Ishikawa (cell line): ENCODE measurements around the gene CELSR1.

Experiments
- CEBPB ChIP-seq: IDR thresholded peaks from 2 replicates; pipeline ENCODE4 v1.6.1; 2012
- CREB1 ChIP-seq: IDR thresholded peaks from 2 replicates; pipeline ENCODE4 v1.6.1; 2012; ENCODE audit warnings: low read depth
- EGR1 ChIP-seq: IDR thresholded peaks from 2 replicates; pipeline ENCODE4 v1.6.1; 2012
- EP300 ChIP-seq: IDR thresholded peaks from 2 replicates; pipeline ENCODE4 v1.6.1; 2012; ENCODE audit warnings: borderline replicate concordance
- FOXM1 ChIP-seq: IDR thresholded peaks from 2 replicates; pipeline ENCODE4 v1.6.1; 2012; ENCODE audit warnings: low read depth, borderline replicate concordance
- NFIC ChIP-seq: IDR thresholded peaks from 2 replicates; pipeline ENCODE4 v1.6.1; 2012
- RAD21 ChIP-seq: IDR thresholded peaks from 2 replicates; pipeline ENCODE4 v1.6.1; 2012; ENCODE audit warnings: low read depth
- TAF1 ChIP-seq: IDR thresholded peaks from 2 replicates; pipeline ENCODE4 v1.6.1; 2012; ENCODE audit warnings: low read depth, mild to moderate bottlenecking
- TCF12 ChIP-seq: IDR thresholded peaks from 2 replicates; pipeline ENCODE4 v1.6.1; 2012; ENCODE audit warnings: low read depth
- TEAD4 ChIP-seq: IDR thresholded peaks from 2 replicates; pipeline ENCODE4 v1.6.1; 2012
- YY1 ChIP-seq: IDR thresholded peaks from 2 replicates; pipeline ENCODE4 v1.6.1; 2012; ENCODE audit warnings: low read depth
- ZBTB7A ChIP-seq: IDR thresholded peaks from 2 replicates; pipeline ENCODE4 v1.6.1; 2012; ENCODE audit warnings: low read depth
- TF ChIP-seq, protein P1 (sequence below): IDR thresholded peaks from 2 replicates; pipeline ENCODE4 v1.6.1; 2012
- TF ChIP-seq, protein P2 (sequence below): IDR thresholded peaks from 2 replicates; pipeline ENCODE4 v1.6.1; 2012; ENCODE audit warnings: low read depth, mild to moderate bottlenecking
- TF ChIP-seq, protein P3 (sequence below): IDR thresholded peaks from 2 replicates; pipeline ENCODE4 v1.6.1; 2012

The CELSR1 gene

DNA sequence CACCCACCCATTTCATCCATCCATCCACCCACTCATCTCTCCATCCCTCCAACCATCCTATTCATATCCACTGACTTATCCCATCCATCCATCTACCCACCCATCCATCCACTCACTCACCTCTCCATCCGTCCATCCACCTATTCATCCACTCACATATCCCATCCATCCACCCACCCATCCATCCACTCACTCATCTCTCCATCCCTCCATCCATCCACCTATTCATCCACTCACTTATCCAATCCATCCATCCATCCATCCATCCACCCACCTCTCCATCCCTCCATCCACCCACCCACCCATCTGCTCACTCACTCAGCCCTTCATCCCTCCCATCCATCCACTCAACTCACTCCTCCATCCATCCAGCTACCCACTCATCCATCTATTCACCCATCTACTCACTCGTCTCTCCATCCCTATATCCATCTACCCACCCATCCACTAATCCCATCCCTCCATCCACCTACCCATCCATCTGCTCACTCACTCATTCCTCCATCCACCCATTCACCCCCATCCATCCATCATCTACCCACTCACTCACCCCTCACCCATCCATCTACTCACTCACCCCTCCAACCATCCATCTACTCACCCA is 165.7 kb downstream of the CELSR1 start:
- no peak for TF ChIP-seq NFIC
- no peak for TF ChIP-seq TEAD4

DNA sequence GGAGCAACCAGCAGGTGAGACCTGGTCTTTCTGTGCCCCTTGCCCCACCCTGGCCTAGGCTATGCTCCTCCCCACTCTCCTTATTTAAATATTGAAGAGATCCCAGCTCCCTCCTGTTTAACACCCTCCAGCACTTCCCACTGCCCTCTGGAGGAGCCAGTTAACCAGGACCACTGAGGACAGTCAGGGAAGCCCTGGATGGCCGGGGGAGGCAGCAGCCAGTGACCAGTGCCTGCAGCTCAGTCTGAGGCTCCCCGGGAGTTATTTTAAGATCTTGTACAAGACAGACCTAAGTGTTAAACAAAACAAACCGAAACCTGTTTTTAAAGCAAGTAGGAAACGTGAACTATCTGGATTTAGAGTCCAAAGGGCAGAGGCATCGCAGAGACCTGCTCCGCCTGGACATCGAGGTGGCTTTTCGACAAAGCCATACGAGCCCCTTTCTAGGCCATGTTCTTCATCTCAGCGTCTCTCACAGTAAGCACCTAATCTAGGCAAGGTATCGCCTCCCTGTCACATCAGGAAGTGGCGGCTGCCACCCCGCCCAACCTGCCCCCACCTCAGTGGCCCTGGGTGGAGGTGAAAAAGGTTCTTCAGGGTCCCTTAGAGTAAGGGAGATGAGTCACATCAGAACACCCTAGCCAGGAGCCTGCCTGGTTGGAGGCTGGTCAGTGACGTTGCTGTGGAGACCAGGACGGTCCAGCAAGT is 166.7 kb downstream of the CELSR1 start:
- TF ChIP-seq, protein P1, sequence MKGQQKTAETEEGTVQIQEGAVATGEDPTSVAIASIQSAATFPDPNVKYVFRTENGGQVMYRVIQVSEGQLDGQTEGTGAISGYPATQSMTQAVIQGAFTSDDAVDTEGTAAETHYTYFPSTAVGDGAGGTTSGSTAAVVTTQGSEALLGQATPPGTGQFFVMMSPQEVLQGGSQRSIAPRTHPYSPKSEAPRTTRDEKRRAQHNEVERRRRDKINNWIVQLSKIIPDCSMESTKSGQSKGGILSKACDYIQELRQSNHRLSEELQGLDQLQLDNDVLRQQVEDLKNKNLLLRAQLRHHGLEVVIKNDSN, result no peak
- TF ChIP-seq CEBPB (no peak), TAF1 (no peak), YY1 (no peak), EGR1 (no peak), NFIC (no peak), TCF12 (no peak), FOXM1 (no peak), RAD21 (no peak), ZBTB7A (no peak), TEAD4 (no peak), CREB1 (no peak), EP300 (no peak)
- TF ChIP-seq, protein P2, sequence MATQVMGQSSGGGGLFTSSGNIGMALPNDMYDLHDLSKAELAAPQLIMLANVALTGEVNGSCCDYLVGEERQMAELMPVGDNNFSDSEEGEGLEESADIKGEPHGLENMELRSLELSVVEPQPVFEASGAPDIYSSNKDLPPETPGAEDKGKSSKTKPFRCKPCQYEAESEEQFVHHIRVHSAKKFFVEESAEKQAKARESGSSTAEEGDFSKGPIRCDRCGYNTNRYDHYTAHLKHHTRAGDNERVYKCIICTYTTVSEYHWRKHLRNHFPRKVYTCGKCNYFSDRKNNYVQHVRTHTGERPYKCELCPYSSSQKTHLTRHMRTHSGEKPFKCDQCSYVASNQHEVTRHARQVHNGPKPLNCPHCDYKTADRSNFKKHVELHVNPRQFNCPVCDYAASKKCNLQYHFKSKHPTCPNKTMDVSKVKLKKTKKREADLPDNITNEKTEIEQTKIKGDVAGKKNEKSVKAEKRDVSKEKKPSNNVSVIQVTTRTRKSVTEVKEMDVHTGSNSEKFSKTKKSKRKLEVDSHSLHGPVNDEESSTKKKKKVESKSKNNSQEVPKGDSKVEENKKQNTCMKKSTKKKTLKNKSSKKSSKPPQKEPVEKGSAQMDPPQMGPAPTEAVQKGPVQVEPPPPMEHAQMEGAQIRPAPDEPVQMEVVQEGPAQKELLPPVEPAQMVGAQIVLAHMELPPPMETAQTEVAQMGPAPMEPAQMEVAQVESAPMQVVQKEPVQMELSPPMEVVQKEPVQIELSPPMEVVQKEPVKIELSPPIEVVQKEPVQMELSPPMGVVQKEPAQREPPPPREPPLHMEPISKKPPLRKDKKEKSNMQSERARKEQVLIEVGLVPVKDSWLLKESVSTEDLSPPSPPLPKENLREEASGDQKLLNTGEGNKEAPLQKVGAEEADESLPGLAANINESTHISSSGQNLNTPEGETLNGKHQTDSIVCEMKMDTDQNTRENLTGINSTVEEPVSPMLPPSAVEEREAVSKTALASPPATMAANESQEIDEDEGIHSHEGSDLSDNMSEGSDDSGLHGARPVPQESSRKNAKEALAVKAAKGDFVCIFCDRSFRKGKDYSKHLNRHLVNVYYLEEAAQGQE, result no peak
- TF ChIP-seq, protein P3, sequence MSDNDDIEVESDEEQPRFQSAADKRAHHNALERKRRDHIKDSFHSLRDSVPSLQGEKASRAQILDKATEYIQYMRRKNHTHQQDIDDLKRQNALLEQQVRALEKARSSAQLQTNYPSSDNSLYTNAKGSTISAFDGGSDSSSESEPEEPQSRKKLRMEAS, result no peak

DNA sequence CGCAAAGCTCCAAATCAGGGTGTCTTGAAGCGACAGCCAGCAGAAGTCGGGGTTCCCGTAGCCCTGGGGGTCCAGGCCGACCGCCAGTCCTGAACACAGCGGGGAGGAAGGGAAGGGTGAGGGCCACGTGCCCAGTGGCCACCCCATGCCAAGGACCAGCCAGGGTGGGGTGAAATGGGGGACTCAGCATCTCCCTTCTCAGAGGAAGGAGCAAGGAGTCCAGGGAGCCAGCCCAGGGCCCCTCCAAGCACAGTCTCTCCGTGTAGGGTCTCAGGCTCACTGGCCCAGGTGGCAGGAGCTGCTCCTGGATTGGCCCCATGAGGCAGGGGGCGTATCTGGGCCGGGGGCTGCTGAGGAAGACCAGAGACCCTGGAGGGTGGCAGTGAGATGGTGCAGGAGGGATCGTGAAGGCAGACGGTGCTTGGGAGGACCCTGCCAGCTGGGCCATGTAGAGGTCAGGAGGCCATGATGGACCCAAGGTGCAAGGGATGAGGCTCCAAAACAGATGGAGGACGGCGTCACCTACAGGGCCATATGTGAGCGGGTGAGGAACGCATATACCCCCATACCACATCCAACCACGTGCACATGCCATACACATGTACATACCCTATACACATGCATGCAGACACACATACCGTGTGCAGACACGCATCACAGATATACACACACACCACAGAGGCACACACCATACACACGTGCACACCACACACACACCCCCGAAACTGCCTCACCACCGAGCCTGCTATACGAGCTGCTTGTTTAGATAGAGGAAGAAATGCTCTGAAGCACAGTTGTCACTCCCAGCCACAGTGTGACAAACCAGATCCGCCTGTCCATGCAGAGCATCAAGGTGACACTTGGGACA is 167.5 kb downstream of the CELSR1 start:
- TF ChIP-seq FOXM1 (no peak), TEAD4 (no peak), TAF1 (no peak), CREB1 (no peak), ZBTB7A (no peak), YY1 (no peak), CEBPB (no peak), EP300 (no peak), EGR1 (no peak), NFIC (no peak)
- TF ChIP-seq, protein P2, result no peak
- TF ChIP-seq, protein P1, result no peak

DNA sequence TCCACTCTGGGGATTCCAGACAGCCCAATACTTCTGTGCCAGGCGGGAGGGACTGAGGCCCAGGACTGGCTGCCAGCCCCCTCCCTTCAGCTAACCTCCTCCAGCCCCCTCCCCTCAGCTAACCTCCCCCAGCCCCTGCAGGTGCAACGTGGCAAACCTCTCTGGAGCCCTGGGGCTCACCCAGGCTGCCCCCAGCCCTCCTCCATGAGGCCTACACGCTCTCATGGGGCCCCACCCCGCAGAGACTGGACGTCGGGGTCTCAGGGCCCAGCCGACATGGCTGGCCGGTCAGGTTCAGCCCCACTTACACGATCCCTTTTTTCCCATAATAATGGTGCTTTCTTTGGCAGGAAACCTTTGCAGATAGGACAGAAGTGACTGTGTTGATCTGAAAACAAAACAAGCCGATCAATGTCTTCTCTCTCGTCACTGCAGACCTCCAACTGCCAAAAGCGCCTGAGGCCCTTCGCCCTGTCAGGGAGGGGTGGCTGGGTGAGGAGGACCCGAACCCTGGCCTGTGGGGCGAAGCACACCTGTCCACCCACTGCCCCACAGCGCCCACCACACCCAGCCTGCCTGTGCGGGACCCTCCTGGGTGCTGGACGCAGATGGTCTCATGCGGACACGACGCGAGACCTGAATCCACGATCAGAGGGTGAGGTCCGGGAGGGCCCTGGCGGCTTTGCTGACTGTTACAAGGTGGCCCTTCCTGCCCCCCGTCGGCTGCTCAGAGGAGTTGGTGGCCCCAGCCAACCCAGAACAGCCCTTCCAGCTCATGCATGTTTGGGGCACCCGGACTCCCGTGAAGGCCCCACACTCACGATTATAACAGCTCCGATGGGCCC is 168.3 kb downstream of the CELSR1 start:
- TF ChIP-seq CREB1 (no peak), CEBPB (no peak)

DNA sequence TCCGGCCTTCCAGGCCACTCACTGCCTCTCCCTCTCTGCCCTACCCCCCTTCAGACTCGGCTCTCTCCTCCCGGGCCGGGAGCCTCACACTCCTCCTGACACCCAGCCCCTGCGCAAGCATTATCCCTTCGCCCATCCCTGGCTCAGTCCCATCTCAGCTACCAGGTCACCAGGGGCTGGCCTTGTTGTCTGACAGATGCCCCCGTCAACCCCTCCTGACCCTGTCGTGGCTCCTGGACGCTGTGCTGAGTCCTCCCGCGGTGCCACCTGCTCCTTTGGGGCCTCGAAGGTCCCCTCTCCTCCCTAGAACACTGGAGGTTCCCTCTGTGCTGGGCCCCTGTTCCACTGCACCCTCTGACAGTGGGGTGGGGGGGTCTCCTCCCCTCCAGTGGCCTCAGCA is 169.0 kb downstream of the CELSR1 start:
- TF ChIP-seq NFIC (no peak), EGR1 (no peak), EP300 (no peak), YY1 (no peak), CREB1 (no peak)
- TF ChIP-seq, protein P2, result no peak
- TF ChIP-seq, protein P1, result no peak
